ENCODE data around the gene ADO. TPM values are rescaled to one million over a fixed set of nuclear protein-coding genes. Genes with fewer than 3 reads are reported as not detected.

ADO gene
- total RNA-seq, 1 experiment from 2014 or later, result 48.5 TPM

GRCh38 chr10:62852961-62853702, 48.6 kb downstream of the ADO start:
- no peak overlapping the region for H3K4me3 ChIP-seq (ENCODE audit: insufficient read depth, low read depth, low read length)
- no peaks in the 10 kb centered on the region for H3K27me3 ChIP-seq (ENCODE audit: control insufficient read depth, insufficient read depth, low read length)
- H3K36me3 ChIP-seq (replicated peaks; ENCODE audit: control insufficient read depth, insufficient read depth, low read length), result no peaks in the 10 kb centered on the region
- DNase-seq, result no peak

DNA sequence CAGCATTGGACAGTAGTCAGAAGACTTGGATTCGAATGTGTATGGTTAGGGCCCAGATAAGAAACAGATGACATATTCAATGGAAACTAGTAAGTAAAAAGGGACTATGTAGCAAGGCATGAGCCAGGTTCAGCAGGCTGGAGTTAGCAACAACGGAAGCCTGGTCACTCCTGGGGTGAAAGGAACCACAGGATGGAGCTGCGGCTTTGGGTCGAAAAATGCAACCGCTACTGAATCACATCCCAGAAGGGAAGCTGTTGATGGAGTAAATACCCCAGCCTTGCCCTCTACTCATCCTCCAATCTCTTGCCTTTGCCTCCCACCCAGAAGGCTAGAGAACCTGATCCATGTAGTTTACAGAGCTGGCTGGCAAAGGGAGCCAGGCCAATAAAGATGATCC, 49.2 kb downstream of the ADO start:
- DNase-seq, result no peak
- Histone ChIP-seq H3K36me3 (replicated peaks; ENCODE audit: control insufficient read depth, insufficient read depth, low read length) (no peaks in the 10 kb centered on the region), H3K4me3 (ENCODE audit: insufficient read depth, low read depth, low read length) (no peak overlapping the region), H3K27me3 (ENCODE audit: control insufficient read depth, insufficient read depth, low read length) (no peaks in the 10 kb centered on the region)

- Histone ChIP-seq H3K27me3 (ENCODE audit: control insufficient read depth, insufficient read depth, low read length) (no peaks in the 10 kb centered on the region), H3K4me3 (ENCODE audit: insufficient read depth, low read depth, low read length) (no peak overlapping the region), H3K36me3 (replicated peaks; ENCODE audit: control insufficient read depth, insufficient read depth, low read length) (no peaks in the 10 kb centered on the region)
- DNase-seq, result no peak
These were observed 51.5 kb downstream of the ADO start for GRCh38 chr10:62856021-62856420.

Other genes starting within 250 kb of the ADO start
- 0.14 and 0.96 TPM in 2 replicates for gene EGR2, start 11.6 kb downstream of the ADO start, total RNA-seq (2014; rRNA removed; shearing (Covaris generic))

All from H7 (cell line).